Neural progenitor cell (in vitro differentiated cells): ENCODE measurements around the gene MICU2. TPM values are rescaled to one million over a fixed set of nuclear protein-coding genes. Genes with fewer than 3 reads are reported as not detected.
A peak's percentile ranks its signal among the peaks of the same experiment; 100 is the strongest.

Experiments
- DNase-seq: peaks from one replicate; pipeline ENCODE4 v3.0.0-alpha.2; 2016; ENCODE audit warnings: low spot score
- H2AFZ ChIP-seq: fragments of 200-600 bp; sonication (generic); replicated peaks from 2 replicates; pipeline ENCODE4 v1.6.1; 2016; ENCODE audit warnings: antibody characterized with exemption
- H3F3A ChIP-seq: fragments of 200-600 bp; sonication (generic); 2 replicates; pipeline ENCODE4 v1.6.1; 2016; ENCODE audit warnings: antibody characterized with exemption, low read depth
- H3K27ac ChIP-seq: fragments of 200-600 bp; sonication (generic); 2 replicates; pipeline ENCODE4 v1.5.1; 2016; ENCODE audit warnings: mild to moderate bottlenecking
- H3K27me3 ChIP-seq: fragments of 200-600 bp; sonication (generic); 2 replicates; pipeline ENCODE4 v1.6.1; 2016; ENCODE audit warnings: mild to moderate bottlenecking, moderate library complexity
- H3K36me3 ChIP-seq: fragments of 200-600 bp; sonication (generic); 2 replicates; pipeline ENCODE4 v1.5.1; 2016
- H3K4me1 ChIP-seq: fragments of 200-600 bp; sonication (generic); 2 replicates; pipeline ENCODE4 v1.6.1; 2016; ENCODE audit warnings: mixed run types
- H3K4me2 ChIP-seq: fragments of 200-600 bp; sonication (generic); 2 replicates; pipeline ENCODE4 v1.6.1; 2016
- H3K4me3 ChIP-seq: fragments of 200-600 bp; sonication (generic); 2 replicates; pipeline ENCODE4 v1.5.1; 2016
- H3K79me2 ChIP-seq: fragments of 200-600 bp; sonication (generic); 2 replicates; pipeline ENCODE4 v1.6.1; 2016; ENCODE audit warnings: low read depth
- H3K9ac ChIP-seq: fragments of 200-600 bp; sonication (generic); 2 replicates; pipeline ENCODE4 v1.6.1; 2016
- H3K9me3 ChIP-seq: fragments of 200-600 bp; sonication (generic); 2 replicates; pipeline ENCODE4 v1.5.1; 2016; ENCODE audit warnings: low read depth
- H4K20me1 ChIP-seq: fragments of 200-600 bp; sonication (generic); 2 replicates; pipeline ENCODE4 v1.6.1; 2016; ENCODE audit warnings: low read depth
- H3K27ac Mint-ChIP-seq: 3 replicates; pipeline ENCODE4 v1.8.0; 2021; ENCODE audit warnings: mixed read lengths
- H3K27me3 Mint-ChIP-seq: 2 replicates; pipeline ENCODE4 v1.8.0; 2022; ENCODE audit warnings: low read depth, mild to moderate bottlenecking, inconsistent platforms, moderate library complexity, mixed read lengths; ENCODE audit not compliant: insufficient read depth
- H3K36me3 Mint-ChIP-seq: 3 replicates; pipeline ENCODE4 v1.8.0; 2021; ENCODE audit warnings: mixed read lengths
- H3K4me1 Mint-ChIP-seq: 3 replicates; pipeline ENCODE4 v1.8.0; 2021; ENCODE audit warnings: mixed read lengths
- H3K4me3 Mint-ChIP-seq: 3 replicates; pipeline ENCODE4 v1.8.0; 2021; ENCODE audit warnings: mild to moderate bottlenecking, moderate library complexity, mixed read lengths
- H3K9me3 Mint-ChIP-seq: 3 replicates; pipeline ENCODE4 v1.8.0; 2020; ENCODE audit warnings: mixed read lengths
- EZH2 ChIP-seq: fragments of 200-600 bp; sonication (generic); IDR thresholded peaks from 2 replicates; pipeline ENCODE4 v1.6.1; 2017; ENCODE audit warnings: antibody characterized with exemption, mild to moderate bottlenecking, moderate library complexity
- EZH2phosphoT487 ChIP-seq: fragments of 200-600 bp; sonication (generic); IDR thresholded peaks from 2 replicates; pipeline ENCODE4 v1.6.1; 2017; ENCODE audit warnings: antibody characterized with exemption
- total RNA-seq: library from RNA; depleted of rRNA; stranded (reverse); fragments of >200 nt; gene quantifications from 2 replicates; pipeline ENCODE4 v1.2.3, GENCODE V29; 2015; ENCODE audit warnings: low replicate concordance
- TF ChIP-seq, protein P1 (sequence below): fragments of 200-600 bp; sonication (generic); IDR thresholded peaks from 2 replicates; pipeline ENCODE4 v1.5.1; 2017; ENCODE audit warnings: antibody characterized with exemption, mild to moderate bottlenecking

MICU2 gene
- total RNA-seq, 1 donor from 2014 or later, result 112 TPM

DNA sequence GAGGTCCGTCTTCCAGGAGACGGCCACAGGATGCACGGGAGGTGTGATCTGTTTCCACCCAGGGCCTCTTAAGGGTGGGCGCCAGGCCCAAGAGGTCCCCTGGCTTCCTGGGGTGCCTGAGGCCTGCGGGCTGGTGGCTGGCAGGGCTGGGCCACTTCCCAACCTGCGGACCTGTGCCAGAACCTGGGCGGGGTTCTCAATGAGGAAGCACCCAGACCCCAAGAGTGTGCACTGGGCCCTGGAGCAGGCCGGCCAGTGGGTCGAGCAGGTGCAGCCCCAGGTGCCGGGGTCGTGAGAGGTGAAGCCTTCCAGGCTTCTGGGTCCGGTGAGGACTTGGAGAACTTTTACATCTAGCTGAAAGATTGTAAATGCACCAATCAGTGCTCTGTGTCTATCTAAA, 6.7 kb upstream of the MICU2 start:
- no peak for TF ChIP-seq EZH2
- TF ChIP-seq, protein P1, sequence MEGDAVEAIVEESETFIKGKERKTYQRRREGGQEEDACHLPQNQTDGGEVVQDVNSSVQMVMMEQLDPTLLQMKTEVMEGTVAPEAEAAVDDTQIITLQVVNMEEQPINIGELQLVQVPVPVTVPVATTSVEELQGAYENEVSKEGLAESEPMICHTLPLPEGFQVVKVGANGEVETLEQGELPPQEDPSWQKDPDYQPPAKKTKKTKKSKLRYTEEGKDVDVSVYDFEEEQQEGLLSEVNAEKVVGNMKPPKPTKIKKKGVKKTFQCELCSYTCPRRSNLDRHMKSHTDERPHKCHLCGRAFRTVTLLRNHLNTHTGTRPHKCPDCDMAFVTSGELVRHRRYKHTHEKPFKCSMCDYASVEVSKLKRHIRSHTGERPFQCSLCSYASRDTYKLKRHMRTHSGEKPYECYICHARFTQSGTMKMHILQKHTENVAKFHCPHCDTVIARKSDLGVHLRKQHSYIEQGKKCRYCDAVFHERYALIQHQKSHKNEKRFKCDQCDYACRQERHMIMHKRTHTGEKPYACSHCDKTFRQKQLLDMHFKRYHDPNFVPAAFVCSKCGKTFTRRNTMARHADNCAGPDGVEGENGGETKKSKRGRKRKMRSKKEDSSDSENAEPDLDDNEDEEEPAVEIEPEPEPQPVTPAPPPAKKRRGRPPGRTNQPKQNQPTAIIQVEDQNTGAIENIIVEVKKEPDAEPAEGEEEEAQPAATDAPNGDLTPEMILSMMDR, result no peak
- TF ChIP-seq EZH2phosphoT487, result no peak

DNA sequence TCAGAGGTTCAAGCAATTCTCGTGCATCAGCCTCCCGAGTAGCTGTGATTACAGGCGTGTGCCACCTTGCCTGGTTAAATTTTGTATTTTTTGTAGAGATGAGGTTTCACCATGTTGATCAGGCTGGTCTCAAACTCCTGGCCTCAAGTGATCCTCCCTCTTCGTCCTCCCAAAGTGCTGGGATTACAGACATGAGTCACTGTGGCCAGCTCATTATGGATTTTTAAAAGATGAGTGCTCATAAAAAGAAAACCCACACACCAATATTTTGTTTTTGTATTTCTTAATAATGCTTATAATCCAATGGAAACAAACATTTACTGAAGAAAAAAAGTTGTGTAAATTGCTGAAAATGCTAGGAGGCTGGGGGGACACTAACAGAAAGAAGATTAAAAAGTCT, 5.0 kb upstream of the MICU2 start:
- H3K79me2 ChIP-seq, result no peaks in the 10 kb centered on the region
- H4K20me1 ChIP-seq, result no peaks in the 10 kb centered on the region
- no peaks in the 10 kb centered on the region for H3K36me3 ChIP-seq
- Mint-ChIP-seq H3K9me3 (no peaks in the 10 kb centered on the region), H3K4me1 (peaks cover 5% of the 10 kb centered on the region), H3K36me3 (no peaks in the 10 kb centered on the region), H3K27ac (no peak overlapping the region), H3K4me3 (no peak overlapping the region), H3K27me3 (peaks cover 2% of the 10 kb centered on the region)
- DNase-seq, result no peak
- no peaks in the 10 kb centered on the region for H3K4me1 ChIP-seq
- H3K9ac ChIP-seq, result no peak overlapping the region
- TF ChIP-seq EZH2phosphoT487, result no peak
- TF ChIP-seq EZH2, result no peak
- TF ChIP-seq, protein P1, result no peak
- no peak overlapping the region for H2AFZ ChIP-seq
- peaks cover 27% of the 10 kb centered on the region for H3K27me3 ChIP-seq
- H3K9me3 ChIP-seq, result no peaks in the 10 kb centered on the region
- H3F3A ChIP-seq, result no peaks in the 10 kb centered on the region
- no peak overlapping the region for H3K27ac ChIP-seq
- no peak overlapping the region for H3K4me3 ChIP-seq
- H3K4me2 ChIP-seq, result no peak overlapping the region

More for the DNA sequence above, 6.7 kb upstream of the MICU2 start:
- Mint-ChIP-seq H3K4me3 (no peak overlapping the region), H3K9me3 (no peaks in the 10 kb centered on the region), H3K4me1 (peaks cover under 1% of the 10 kb centered on the region), H3K36me3 (no peaks in the 10 kb centered on the region), H3K27ac (no peak overlapping the region), H3K27me3 (peaks cover 2% of the 10 kb centered on the region)
- Histone ChIP-seq H3K27me3 (peaks cover 21% of the 10 kb centered on the region), H3K9me3 (no peaks in the 10 kb centered on the region), H3K79me2 (no peaks in the 10 kb centered on the region), H3K27ac (no peak overlapping the region), H2AFZ (no peak overlapping the region), H3K4me2 (no peak overlapping the region), H3K9ac (no peak overlapping the region), H4K20me1 (no peaks in the 10 kb centered on the region), H3K4me1 (no peaks in the 10 kb centered on the region), H3F3A (no peaks in the 10 kb centered on the region), H3K4me3 (no peak overlapping the region), H3K36me3 (no peaks in the 10 kb centered on the region)
- DNase-seq, result no peak

GRCh38 chr13:21606796-21607195, 2.8 kb upstream of the MICU2 start:
- Histone ChIP-seq H3K79me2 (peaks cover 17% of the 10 kb centered on the region), H4K20me1 (no peaks in the 10 kb centered on the region), H3K36me3 (no peaks in the 10 kb centered on the region), H3K4me2 (no peak overlapping the region), H3K9ac (no peak overlapping the region), H2AFZ (no peak overlapping the region), H3K27ac (no peak overlapping the region), H3F3A (peaks cover 9% of the 10 kb centered on the region), H3K4me3 (no peak overlapping the region), H3K9me3 (no peaks in the 10 kb centered on the region), H3K4me1 (peaks cover 4% of the 10 kb centered on the region), H3K27me3 (peaks cover 27% of the 10 kb centered on the region)
- Mint-ChIP-seq H3K9me3 (no peaks in the 10 kb centered on the region), H3K4me3 (no peak overlapping the region), H3K27me3 (no peaks in the 10 kb centered on the region), H3K4me1 (peaks cover 7% of the 10 kb centered on the region), H3K27ac (peak overlapping the region; percentile 18), H3K36me3 (peaks cover 2% of the 10 kb centered on the region)
- DNase-seq, result no peak
- TF ChIP-seq EZH2 (no peak), EZH2phosphoT487 (no peak)
- TF ChIP-seq, protein P1, result no peak
